IMR-90 (cell line): ENCODE results near the gene MOB2. TPM values are rescaled to one million over a fixed set of nuclear protein-coding genes. Genes with fewer than 3 reads are reported as not detected.

ENCODE experiments used
- ATAC-seq: fragments of 200-7000 bp; cut with Tn5 transposase; 2 replicates; pipeline ENCODE4 v1.9.1; 2020; ENCODE audit warnings: low read depth, mild to moderate bottlenecking, moderate library complexity
- BruUV-seq: library from RNA; stranded (reverse); fragments of 400-500 nt; replicated peaks from 2 replicates; lab custom pipeline; 2021; lab: Mats Ljungman, UMichigan
- CTCF ChIA-PET: fragments of 300-600 bp; formaldehyde crosslinking; extraction: SDS; loops from one replicate; lab custom pipeline; 2021; ENCODE audit warnings: antibody characterized with exemption; lab: Yijun Ruan, JAX
- POLR2A ChIA-PET: fragments of 300-600 bp; sonication (Branson Sonifier 250); formaldehyde crosslinking; loops from one replicate; lab custom pipeline; 2022; ENCODE audit warnings: antibody characterized with exemption; ENCODE audit not compliant: unreplicated experiment; lab: Charles Lee
- DNase-seq: peaks from one replicate; pipeline ENCODE4 v3.0.0; 2013
- H2AFZ ChIP-seq: replicated peaks from 2 replicates; pipeline ENCODE3; 2013; ENCODE audit warnings: low read length, mild to moderate bottlenecking; ENCODE audit not compliant: poor library complexity
- H2AK5ac ChIP-seq: 2 replicates; pipeline ENCODE4 v1.6.1; 2013; ENCODE audit warnings: low read depth, low read length, inconsistent platforms
- H2AK9ac ChIP-seq: replicated peaks from 2 replicates; pipeline ENCODE3; 2013; ENCODE audit warnings: mild to moderate bottlenecking, low read depth, low read length, moderate library complexity; ENCODE audit not compliant: poor library complexity
- H2BK120ac ChIP-seq: 2 replicates; pipeline ENCODE4 v1.6.1; 2013; ENCODE audit warnings: low read depth, low read length, inconsistent platforms
- H2BK15ac ChIP-seq: 3 replicates; pipeline ENCODE4 v1.6.1; 2013; ENCODE audit warnings: low read depth, low read length, inconsistent platforms
- H2BK20ac ChIP-seq: 2 replicates; pipeline ENCODE4 v1.6.1; 2013; ENCODE audit warnings: low read depth, mild to moderate bottlenecking, inconsistent platforms, low read length, moderate library complexity
- H2BK5ac ChIP-seq: 2 replicates; pipeline ENCODE4 v1.6.1; 2013; ENCODE audit warnings: mild to moderate bottlenecking, low read depth, low read length, inconsistent platforms; ENCODE audit not compliant: poor library complexity, severe bottlenecking
- H3K14ac ChIP-seq: replicated peaks from 2 replicates; pipeline ENCODE4 v1.6.1; 2013; ENCODE audit warnings: low read depth, low read length, inconsistent platforms
- H3K18ac ChIP-seq: 2 replicates; pipeline ENCODE4 v1.6.1; 2013; ENCODE audit warnings: low read depth, low read length, control low read depth
- H3K23ac ChIP-seq: 2 replicates; pipeline ENCODE4 v1.6.1; 2013; ENCODE audit warnings: low read depth, low read length, inconsistent platforms
- H3K27ac ChIP-seq: 2 replicates; pipeline ENCODE4 v1.5.1; 2013; ENCODE audit warnings: mild to moderate bottlenecking, control low read depth, low read length; ENCODE audit not compliant: insufficient read depth
- H3K27me3 ChIP-seq: 2 replicates; pipeline ENCODE4 v1.6.1; 2013; ENCODE audit warnings: low read length; ENCODE audit not compliant: control insufficient read depth, insufficient read depth
- H3K36me3 ChIP-seq: 2 replicates; pipeline ENCODE4 v1.6.1; 2013; ENCODE audit warnings: low read length, mixed read lengths; ENCODE audit not compliant: control insufficient read depth, insufficient read depth
- H3K4ac ChIP-seq: 2 replicates; pipeline ENCODE4 v1.6.1; 2013; ENCODE audit warnings: low read depth, low read length, inconsistent platforms
- H3K4me1 ChIP-seq: 2 replicates; pipeline ENCODE4 v1.6.1; 2013; ENCODE audit warnings: low read length, mixed read lengths; ENCODE audit not compliant: control insufficient read depth, insufficient read depth
- H3K4me2 ChIP-seq: 2 replicates; pipeline ENCODE4 v1.6.1; 2013; ENCODE audit warnings: low read depth, mild to moderate bottlenecking, control low read depth, low read length, moderate library complexity
- H3K4me3 ChIP-seq: 2 replicates; pipeline ENCODE4 v1.5.1; 2013; ENCODE audit warnings: low read depth, mild to moderate bottlenecking, control low read depth, low read length, moderate library complexity; ENCODE audit not compliant: insufficient read depth
- H3K56ac ChIP-seq: 2 replicates; pipeline ENCODE4 v1.6.1; 2013; ENCODE audit warnings: low read length, inconsistent platforms; ENCODE audit not compliant: insufficient read depth; ENCODE audit errors: extremely low read depth
- H3K79me1 ChIP-seq, 2 experiments: 2 replicates each; pipeline ENCODE4 v1.6.1; 2013; ENCODE audit warnings: low read length in 2 of 2, inconsistent platforms in 1 of 2, low read depth in 1 of 2
- H3K9ac ChIP-seq: 2 replicates; pipeline ENCODE4 v1.6.1; 2013; ENCODE audit warnings: low read depth, low read length, control low read depth
- H3K9me1 ChIP-seq: 2 replicates; pipeline ENCODE4 v1.6.1; 2013; ENCODE audit warnings: low read length, inconsistent platforms; ENCODE audit not compliant: insufficient read depth
- H3K9me3 ChIP-seq: 2 replicates; pipeline ENCODE4 v1.6.1; 2013; ENCODE audit warnings: low read length; ENCODE audit not compliant: control insufficient read depth, insufficient read depth
- H4K20me1 ChIP-seq: 2 replicates; pipeline ENCODE4 v1.6.1; 2013; ENCODE audit warnings: low read length, inconsistent platforms; ENCODE audit not compliant: insufficient read depth
- H4K5ac ChIP-seq: 2 replicates; pipeline ENCODE4 v1.6.1; 2013; ENCODE audit warnings: mild to moderate bottlenecking, low read depth, low read length, control low read depth
- H4K8ac ChIP-seq, 2 experiments: 2 replicates each; pipeline ENCODE4 v1.6.1; 2013; ENCODE audit warnings: low read depth in 2 of 2, low read length in 2 of 2, control low read depth in 1 of 2, inconsistent platforms in 1 of 2
- H4K91ac ChIP-seq: 2 replicates; pipeline ENCODE4 v1.6.1; 2013; ENCODE audit warnings: low read depth, low read length, inconsistent platforms; ENCODE audit not compliant: insufficient read depth
- BHLHE40 ChIP-seq: fragments of 150-350 bp; IDR thresholded peaks from 2 replicates; pipeline ENCODE4 v1.6.1; 2016; ENCODE audit warnings: mild to moderate bottlenecking, low read depth, low read length
- CEBPB ChIP-seq: IDR thresholded peaks from 2 replicates; pipeline ENCODE4 v1.6.1; 2012; ENCODE audit warnings: low read depth, low read length, improper control_type of control experiment
- CHD1 ChIP-seq: IDR thresholded peaks from 2 replicates; pipeline ENCODE4 v1.6.1; 2012; ENCODE audit warnings: low read depth, low read length, improper control_type of control experiment
- CTCF ChIP-seq: conservative IDR thresholded peaks from 2 replicates; pipeline ENCODE4 v1.5.1; 2012; ENCODE audit warnings: mild to moderate bottlenecking, low read depth, low read length, improper control_type of control experiment
- ELK1 ChIP-seq: fragments of 150-350 bp; IDR thresholded peaks from 2 replicates; pipeline ENCODE4 v1.6.1; 2016; ENCODE audit warnings: low read depth, mild to moderate bottlenecking, low read length, moderate library complexity, borderline replicate concordance
- FOS ChIP-seq: fragments of 150-350 bp; IDR thresholded peaks from 2 replicates; pipeline ENCODE4 v1.6.1; 2016; ENCODE audit warnings: low read depth, low read length
- MAZ ChIP-seq: IDR thresholded peaks from 2 replicates; pipeline ENCODE4 v1.6.1; 2012; ENCODE audit warnings: low read depth, mild to moderate bottlenecking, low read length, improper control_type of control experiment, moderate library complexity, borderline replicate concordance
- MXI1 ChIP-seq: IDR thresholded peaks from 2 replicates; pipeline ENCODE4 v1.6.1; 2012; ENCODE audit warnings: low read depth, mild to moderate bottlenecking, low read length, moderate library complexity, borderline replicate concordance
- NFE2L2 ChIP-seq: fragments of 150-350 bp; IDR thresholded peaks from 2 replicates; pipeline ENCODE4 v1.6.1; 2016; ENCODE audit warnings: low read depth, mild to moderate bottlenecking, low read length
- RAD21 ChIP-seq: IDR thresholded peaks from 2 replicates; pipeline ENCODE4 v1.6.1; 2012; ENCODE audit warnings: low read length, improper control_type of control experiment
- RCOR1 ChIP-seq: IDR thresholded peaks from 2 replicates; pipeline ENCODE4 v1.6.1; 2012; ENCODE audit warnings: mild to moderate bottlenecking, low read length, improper control_type of control experiment; ENCODE audit not compliant: insufficient replicate concordance
- RFX5 ChIP-seq: IDR thresholded peaks from 2 replicates; pipeline ENCODE4 v1.8.0; 2012; ENCODE audit warnings: low read depth, mild to moderate bottlenecking, low read length, moderate library complexity
- SMC3 ChIP-seq: fragments of 150-350 bp; IDR thresholded peaks from 2 replicates; pipeline ENCODE4 v1.6.1; 2016; ENCODE audit warnings: low read depth, mild to moderate bottlenecking, antibody characterized with exemption, low read length, moderate library complexity
- USF2 ChIP-seq: fragments of 150-350 bp; IDR thresholded peaks from 2 replicates; pipeline ENCODE4 v1.6.1; 2017; ENCODE audit warnings: mild to moderate bottlenecking, antibody characterized with exemption, low read length, low read depth
- WGBS, 2 experiments: methylation state at CpG; one replicate each; pipeline versions ENCODE4 v1.1.5 to v1.1.7; 2013; ENCODE audit warnings: missing lambda C conversion rate in 2 of 2; ENCODE audit not compliant: insufficient read length in 1 of 2; ENCODE audit errors: extremely low coverage in 2 of 2; 5-methylcytosine and 5-hydroxymethylcytosine counted together
- dilution Hi-C: fragments of 300-500 bp; cut with HindIII; formaldehyde crosslinking; loops from one replicate; pipeline ENCODE4 v1.14.3; 2018; ENCODE audit warnings: low sequenced_read_pairs; ENCODE audit not compliant: unreplicated experiment
- in situ Hi-C: fragments of 300-500 bp; cut with MboI; formaldehyde crosslinking; loops from 3 replicates; pipeline ENCODE4 v1.14.3; 2019; ENCODE audit warnings: low sequenced_read_pairs, inconsistent platforms, mixed read lengths
- intact Hi-C: fragments of 100-400 bp; cut with micrococcal nuclease; formaldehyde crosslinking; loops from 2 replicates; pipeline ENCODE4 v1.10.0; 2022
- polyA plus RNA-seq, 3 experiments: library from polyadenylated mRNA; depleted of rRNA; stranded (reverse); fragments of >200 nt; gene quantifications; 2 replicates each; pipeline ENCODE4 v1.2.3, GENCODE V29; 2012; ENCODE audit warnings: low replicate concordance in 1 of 3
- total RNA-seq: library from RNA; depleted of rRNA; stranded (reverse); fragments of >200 nt; gene quantifications from 2 replicates; pipeline ENCODE4 v1.2.3, GENCODE V29; 2012

MOB2 gene
- total and polyA plus RNA-seq, 2 of the 4 experiments (the other 2 are of a cell fraction) = 23.7 to 36.2 TPM

- Histone ChIP-seq H3K4me1 (0 out of 2 replicates have a peak, but pooled peaks cover 1% of the 10 kb centered on the region), H3K4me2 (no peak overlapping the region), H2BK120ac (no peak overlapping the region), H2AFZ (no peak overlapping the region), H3K9me3 (no peaks in the 10 kb centered on the region), H4K91ac (no peak overlapping the region), H3K36me3 (no peaks in the 10 kb centered on the region), H2AK9ac (no peak overlapping the region), H2BK5ac (no peak overlapping the region), H3K79me1 (no peaks in the 10 kb centered on the region), H3K4me3 (no peak overlapping the region), H3K23ac (no peak overlapping the region), H3K27me3 (peaks cover 4% of the 10 kb centered on the region), H2AK5ac (no peak overlapping the region), H4K20me1 (no peaks in the 10 kb centered on the region), H4K5ac (no peak overlapping the region), H2BK15ac (no peak overlapping the region), H3K27ac (no peak overlapping the region), H3K18ac (no peak overlapping the region), H3K14ac (no peak overlapping the region), H3K9me1 (no peaks in the 10 kb centered on the region), H4K8ac (no peak overlapping the region), H2BK20ac (no peak overlapping the region), H3K4ac (no peak overlapping the region), H3K56ac (no peak overlapping the region), H3K9ac (no peak overlapping the region)
- intact Hi-C loops (no loop called here), in situ Hi-C loops (no loop called here), dilution Hi-C loops (no loop called here)
- TF ChIP-seq RCOR1 (no peak), SMC3 (no peak), MXI1 (no peak), FOS (no peak), NFE2L2 (no peak), CHD1 (no peak), ELK1 (no peak), CTCF (no peak), BHLHE40 (no peak), CEBPB (no peak), RAD21 (no peak), USF2 (no peak), MAZ (no peak), RFX5 (no peak)
- ATAC-seq = no peak
- no peak for DNase-seq
- BruUV-seq = no TSS peak
- WGBS, 2 experiments = 54% methylated on average over 6 of the region's 15 CpGs; no CpG with 5 or more reads in 1 of the 2 experiments
- ChIA-PET CTCF (no interaction called here), POLR2A (no interaction called here)
Measured at GRCh38 chr11:1433568-1433967, 53.0 kb downstream of the MOB2 start.
